CD4-positive, alpha-beta T cell treated with Interferon gamma for 1 hour (primary cell): ENCODE data around the gene PLA2G4C.
"Not testable (repeated sequence)": the region's sequence is repeated elsewhere in the genome, so short reads cannot be mapped to it uniquely, and the experiment has no call there.

Experiments used
- DNase-seq: peaks from one replicate; pipeline ENCODE4 v3.0.0-alpha.2; 2020

PLA2G4C gene

DNA sequence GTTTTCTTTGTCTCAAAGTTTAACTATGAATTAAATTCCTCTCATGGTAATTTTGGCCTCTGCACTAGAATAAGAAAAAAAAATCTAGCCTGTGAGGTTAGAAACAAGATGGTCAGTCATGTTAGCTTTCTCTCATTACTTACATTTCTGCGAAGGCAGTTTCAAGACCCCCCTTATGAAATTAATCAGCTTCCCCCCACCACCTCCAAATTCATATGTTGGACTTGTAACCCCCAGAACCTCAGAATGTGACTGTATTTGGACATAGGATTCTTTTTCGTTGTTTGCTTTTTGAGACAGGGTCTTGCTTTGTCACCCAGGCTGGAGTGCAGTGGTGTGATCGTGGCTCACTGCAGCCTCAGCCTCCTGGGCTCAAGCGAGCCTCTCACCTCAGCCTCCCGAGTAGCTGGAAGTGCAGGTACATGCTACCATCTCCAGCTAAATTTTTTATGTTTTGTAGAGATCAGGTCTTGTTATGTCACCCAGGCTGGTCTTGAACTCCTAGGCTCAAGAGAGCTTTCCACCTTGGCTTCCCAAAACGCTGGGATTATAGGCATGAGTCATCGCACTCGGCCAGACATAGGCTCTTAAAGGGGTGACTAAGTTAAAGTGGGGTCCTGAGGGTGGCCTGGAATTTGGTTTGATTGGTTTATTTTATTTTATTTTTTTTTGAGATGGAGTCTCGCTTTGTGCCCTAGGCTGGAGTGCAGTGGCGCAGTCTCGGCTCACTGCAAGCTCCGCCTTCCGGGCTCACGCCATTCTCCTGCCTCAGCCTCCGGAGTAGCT, 1.4 kb downstream of the PLA2G4C start:
- DNase-seq: no peak

DNA sequence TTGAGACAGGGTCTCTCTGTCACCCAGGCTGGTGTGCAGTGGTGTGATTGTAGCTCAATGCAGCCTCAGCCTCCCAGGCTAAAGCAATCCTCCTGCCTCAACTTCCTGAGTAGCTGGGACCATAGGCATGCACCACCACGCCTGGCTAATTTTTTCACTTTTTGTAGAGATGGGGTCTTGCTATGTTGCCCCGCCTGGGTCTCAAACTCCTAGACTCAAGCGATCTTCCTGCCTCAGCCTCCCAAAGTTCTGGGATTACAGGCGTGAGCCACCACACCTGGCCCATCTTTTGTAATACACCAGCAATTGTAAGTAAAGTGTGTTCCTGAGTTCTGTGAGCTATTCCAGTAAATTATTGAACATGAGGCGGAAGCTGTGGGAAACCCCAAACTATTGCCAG, 6.7 kb downstream of the PLA2G4C start:
- no peak for DNase-seq

DNA sequence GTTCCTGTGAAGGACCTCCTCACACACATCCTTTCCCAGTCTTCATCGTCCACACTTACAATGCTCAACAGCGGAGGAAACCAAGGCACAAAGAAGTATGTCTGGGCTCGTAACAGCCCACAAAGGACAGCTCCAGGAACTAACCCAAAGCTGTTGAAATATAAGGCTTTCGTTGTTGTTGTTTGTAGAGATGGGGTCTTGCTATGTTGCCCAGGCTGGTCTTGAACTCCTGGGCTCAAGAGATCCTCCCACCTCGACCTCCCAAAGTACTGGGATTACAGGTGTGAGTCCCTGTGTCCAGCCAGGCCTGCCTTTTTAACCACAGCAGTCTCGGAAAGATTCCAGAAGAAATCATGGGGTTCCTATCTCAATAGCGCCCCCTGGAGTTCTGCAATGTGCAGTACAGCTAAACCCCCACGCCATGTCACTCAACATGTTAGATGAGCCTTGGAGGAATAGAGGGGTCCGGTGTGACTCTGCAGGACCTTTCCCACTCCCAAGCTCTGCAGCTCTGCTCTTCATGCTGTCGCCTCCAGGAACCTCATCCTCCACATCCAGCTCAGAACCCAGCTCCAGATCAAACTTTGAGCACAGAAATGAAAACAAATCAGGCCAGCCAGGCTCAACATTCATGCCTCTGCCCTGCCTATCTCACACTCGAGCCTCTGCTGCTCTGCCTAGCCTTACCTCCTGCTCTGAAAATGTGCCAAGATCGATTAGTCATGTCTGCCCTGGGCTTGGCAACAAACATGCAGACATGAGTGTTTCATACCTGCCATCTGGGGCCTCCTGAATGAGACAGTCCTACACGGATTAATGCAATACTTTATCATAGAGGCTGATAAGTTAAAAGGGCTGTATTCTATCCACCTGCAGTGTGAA, 7.5 kb downstream of the PLA2G4C start:
- no peak for DNase-seq

DNA sequence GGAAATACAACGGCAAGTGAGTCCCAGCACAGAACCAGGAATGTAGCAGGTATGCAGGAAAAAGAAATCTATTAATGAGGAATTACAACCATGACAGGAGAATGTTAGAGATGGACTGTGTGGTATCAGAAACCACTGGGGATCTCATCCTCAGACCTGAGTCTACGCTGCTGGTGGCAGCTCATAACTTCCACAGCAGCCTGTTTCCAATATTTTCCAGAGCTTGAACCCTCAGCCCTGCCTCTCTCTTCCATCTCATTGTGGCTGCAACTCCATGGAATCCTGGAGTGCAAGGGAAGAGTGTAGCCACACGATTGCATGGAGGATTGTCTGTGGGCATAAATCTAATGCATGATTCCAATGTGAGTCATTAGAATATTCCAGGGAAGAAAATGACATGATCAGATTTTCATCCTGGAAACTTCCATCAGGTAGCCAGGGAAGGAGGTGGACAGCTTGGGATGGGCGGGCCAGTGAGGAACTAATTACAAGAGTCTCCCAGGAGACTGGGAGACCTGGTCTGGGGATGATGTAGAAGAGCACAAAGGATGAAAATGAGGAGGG, 14.9 kb downstream of the PLA2G4C start:
- no peak for DNase-seq

DNA sequence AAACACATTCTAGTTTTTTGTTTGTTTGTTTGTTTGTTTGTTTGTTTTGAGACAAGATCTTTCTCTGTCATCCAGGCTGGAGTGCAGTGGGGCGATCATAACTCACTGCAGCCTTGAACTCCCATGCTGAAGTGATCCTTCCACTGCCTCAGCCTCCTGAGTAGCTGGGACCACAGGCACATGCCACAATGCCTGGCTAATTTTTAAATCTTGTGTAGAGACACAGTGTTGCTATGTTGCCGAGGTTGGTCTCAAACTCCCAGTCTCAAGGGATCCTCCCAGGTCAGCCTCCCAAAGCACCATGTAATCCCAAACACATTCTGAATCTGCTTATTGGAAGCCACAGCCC, 15.8 kb downstream of the PLA2G4C start:
- no peak for DNase-seq

DNA sequence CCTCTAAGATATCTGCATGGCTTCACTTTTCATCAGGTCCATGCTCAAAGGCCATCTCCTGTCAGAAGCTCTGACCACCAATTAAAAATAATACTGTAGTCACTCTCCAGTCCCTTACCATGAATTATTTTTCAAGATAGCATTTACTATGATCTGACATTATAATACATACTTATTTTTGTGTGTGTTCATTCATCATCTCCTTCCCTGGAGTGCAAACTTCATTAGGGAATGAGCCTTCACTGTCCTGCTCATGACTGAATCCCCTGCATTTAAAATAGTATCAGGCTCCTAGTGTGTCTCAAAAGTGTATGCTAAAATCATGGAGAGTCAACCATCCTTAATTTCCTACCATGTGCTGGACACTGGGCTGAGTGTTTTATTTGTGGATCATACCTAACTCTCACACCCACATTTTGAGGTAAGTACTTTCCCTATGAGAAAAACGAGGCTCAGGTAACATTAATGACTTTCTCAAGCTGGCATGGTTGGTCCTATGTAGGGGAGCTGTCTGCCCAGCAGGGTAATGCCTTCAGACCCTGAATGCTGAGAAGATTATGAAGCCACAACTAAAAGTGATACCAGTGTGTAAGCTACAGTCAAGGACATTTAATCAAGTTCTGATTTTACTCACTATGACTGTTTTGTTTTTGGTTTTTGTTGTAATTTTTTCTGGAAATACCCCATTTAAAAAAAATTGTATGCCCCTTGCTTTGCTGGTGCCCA, 16.3 kb downstream of the PLA2G4C start:
- DNase-seq: no peak

DNA sequence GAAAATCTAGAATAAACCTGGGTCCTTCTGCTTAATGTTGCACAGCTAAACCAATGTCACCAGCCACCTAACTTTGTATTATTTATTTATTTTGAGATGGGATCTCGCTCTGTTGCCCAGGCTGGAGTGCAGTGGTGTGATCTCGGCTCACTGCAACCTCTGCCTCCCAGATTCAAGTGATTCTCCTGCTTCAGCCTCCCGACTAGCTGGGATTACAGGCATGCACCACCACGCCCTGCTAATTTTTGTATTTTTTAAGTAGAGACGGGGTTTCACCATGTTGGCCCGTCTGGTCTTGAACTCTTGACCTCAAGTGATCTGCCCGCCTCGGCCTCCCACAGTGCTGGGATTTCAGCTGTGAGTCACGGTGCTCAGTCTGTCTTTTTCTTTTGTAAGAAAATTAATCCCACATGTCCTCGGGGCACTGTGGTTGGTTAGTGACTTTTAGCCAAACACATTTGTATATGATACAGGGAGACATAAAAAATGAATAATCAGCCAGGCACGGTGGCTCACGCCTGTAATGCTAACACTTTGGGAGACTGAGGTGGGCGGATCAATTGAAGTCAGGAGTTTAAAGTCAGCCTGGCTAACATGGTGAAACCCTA, 19.4 kb downstream of the PLA2G4C start:
- not testable (repeated sequence) for DNase-seq

DNA sequence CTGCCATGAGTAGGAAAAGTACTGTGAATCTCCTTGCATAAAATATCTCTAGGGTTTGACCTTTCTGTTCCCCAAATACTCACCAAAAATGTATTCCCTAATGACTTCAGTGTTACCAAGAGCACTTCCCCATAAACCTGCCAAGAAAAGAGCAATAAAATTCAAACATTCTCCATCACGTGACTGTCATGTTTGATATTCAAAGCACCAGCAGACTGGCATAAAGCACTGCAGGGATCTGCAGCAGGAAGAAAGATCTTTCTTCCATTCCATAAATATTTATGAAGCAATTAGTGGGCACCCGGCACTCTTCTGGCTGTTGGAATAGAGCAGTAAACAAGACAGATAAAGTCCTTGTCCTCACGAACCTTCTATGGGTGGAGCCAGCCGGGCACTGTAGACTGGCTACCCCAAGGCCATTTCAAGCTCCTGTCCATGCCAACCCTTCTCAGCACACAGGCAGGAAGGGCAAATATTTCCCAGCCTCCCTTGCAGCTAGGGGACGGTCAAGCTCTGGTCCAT, 20.3 kb downstream of the PLA2G4C start:
- DNase-seq: no peak

DNA sequence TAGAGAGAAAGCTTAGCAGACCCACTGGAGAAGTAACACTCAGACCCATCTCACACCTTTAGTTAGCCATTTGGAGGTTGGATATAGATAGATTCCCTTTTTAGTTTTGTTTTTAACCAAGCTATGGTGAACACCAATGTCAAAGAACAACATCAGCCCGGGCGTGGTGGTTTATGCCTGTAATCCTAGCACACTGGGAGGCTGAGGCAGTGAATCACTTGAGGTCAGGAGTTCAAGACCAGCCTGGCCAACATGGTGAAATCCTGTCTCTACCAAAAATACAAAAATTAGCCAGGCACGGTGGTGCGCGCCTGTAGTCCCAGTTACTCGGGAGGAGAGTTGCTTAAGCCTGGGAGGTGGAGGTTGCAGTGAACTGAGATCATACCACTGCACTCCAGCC, 21.6 kb downstream of the PLA2G4C start:
- not testable (repeated sequence) for DNase-seq

DNA sequence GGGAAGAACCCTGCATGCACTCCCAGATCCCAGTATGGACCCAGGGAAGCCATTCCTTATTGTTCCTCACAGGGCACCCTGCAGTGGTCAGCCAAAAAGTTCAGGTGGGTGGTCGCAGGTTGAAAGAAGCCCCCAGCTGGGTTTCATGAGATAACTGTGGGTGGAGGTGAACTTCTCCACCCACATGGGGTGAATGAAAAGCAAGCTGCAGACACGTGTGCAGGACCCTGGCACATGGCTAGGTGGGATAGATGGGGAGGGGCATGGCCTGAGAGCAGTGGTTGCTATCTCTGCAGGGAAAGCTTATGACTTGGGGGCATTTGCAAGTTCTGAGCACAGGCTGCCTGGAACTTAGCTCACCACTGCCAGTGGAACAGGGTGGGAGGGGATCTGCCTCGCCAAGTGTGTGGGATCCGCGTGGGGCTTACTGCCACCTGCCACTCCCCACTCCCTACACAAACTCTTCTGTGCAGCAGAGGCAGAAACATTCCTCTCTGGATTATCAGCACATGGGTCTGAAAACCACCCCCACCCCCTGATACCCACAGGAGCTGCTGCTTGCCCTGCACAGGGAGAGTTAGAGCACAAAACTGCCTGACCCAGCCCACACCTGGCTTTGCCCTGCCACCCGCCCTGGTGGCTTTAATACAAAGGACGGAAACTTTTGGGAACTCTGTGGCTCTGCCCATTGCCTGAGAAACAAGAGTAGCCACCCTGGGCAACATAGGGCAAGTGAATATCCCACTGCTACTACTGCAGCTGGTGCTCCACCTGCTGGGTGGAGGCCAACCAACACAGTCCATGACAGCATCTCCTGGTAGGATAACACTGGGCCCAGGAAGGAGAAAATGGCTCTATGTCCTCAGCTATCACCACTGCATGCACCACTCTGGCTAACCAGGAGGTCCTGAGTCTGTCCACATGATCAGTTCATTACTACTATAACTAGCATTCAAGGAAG, 24.4 kb downstream of the PLA2G4C start:
- DNase-seq: no peak

DNA sequence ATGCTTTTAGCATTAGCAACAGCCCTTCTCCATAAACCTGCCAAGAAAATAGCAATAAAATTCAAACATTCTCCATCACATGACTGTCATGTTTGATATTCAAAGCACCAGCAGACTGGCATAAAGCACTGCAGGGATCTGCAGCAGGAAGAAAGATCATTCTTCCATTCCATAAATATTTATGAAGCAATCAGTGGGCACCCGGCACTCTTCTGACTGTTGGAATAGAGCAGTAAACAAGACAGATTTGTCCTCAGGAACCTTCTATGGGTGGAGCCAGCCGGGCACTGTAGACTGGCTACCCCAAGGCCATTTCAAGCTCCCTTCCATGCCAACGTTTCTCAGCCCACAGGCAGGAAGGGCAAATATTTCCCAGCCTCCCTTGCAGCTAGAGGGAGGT, 25.5 kb downstream of the PLA2G4C start:
- DNase-seq: no peak

DNA sequence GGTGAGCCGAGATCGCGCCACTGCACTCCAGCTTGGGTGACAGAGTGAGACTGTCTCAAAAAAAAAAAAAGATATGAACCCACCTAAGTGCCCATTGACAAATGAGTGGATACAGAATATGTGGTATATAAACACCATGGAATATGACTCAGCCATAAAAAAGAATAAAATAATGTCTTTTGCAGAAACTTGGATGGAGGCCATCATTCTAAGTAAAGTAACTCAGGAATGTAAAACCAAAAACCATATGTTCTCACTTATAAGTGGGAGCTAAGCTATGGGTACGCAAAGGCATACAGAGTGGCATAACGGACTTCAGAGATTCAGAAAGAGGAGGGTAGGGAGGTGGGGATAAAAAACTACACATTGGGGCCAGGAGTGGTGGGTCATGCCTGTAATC, 29.5 kb downstream of the PLA2G4C start:
- no peak for DNase-seq

DNA sequence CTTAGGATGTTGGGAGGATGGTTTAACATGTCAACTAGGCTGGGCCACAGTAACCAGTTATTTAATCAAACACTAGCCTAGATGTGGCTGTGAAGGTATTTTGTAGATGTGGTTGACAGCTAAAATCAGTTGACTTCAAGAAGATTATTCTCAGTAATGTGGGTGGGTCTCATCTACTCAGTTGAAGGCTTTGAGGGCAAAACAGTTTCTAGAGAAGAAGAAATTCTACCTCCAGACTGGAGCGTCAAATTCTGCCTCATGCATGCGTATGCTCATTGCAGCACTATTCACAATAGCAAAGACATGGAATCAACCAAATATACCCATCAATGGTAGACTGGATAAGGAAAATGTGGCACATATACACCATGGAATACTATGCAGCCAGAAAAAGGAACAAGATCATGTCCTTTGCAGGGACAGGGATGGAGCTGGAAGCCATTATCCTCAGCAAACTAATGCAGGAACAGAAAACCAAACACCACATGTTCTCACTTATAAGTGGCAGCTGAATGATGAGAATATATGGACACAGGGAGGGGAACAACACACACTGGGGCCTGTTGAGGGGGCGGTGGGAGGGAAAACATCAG, 40.3 kb downstream of the PLA2G4C start:
- DNase-seq: not testable (repeated sequence)

DNA sequence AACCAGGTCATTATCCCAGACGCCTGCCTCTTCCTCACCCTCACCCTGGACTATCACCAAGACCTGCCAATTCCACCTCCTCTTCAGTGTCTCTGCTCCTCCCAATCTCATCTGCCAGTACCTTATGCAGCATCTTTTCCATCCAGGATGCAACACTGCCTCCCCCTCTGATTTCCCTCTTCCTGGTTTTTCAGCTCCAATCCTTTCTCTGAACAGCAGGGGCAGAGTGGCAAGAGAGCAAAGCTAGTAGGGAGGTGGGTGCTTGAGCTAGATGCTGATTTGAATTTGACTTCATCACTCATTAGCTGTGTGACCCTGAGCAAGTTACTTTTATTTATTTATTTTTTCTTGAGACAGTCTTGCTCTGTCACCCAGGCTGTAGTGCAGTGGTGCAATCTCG, 41.2 kb downstream of the PLA2G4C start:
- no peak for DNase-seq

DNA sequence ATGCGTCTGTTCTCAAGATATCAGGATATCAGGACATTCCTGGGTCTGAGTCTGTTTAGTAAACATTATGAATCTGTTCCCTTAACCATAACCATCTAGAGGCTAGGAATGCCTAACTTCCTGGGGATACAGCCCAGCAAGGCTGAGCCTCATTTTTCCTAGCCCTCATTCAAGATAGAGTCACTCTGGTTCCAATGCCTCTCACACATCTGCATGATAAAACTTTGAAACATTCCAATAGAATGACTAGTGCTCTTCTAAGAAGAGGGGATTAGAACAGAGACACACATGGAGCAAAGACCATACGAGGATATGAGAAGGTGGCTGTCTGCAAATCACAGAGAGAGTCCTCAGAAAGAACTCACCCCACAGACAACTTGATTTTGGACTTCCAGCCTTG, 46.1 kb downstream of the PLA2G4C start:
- no peak for DNase-seq

DNA sequence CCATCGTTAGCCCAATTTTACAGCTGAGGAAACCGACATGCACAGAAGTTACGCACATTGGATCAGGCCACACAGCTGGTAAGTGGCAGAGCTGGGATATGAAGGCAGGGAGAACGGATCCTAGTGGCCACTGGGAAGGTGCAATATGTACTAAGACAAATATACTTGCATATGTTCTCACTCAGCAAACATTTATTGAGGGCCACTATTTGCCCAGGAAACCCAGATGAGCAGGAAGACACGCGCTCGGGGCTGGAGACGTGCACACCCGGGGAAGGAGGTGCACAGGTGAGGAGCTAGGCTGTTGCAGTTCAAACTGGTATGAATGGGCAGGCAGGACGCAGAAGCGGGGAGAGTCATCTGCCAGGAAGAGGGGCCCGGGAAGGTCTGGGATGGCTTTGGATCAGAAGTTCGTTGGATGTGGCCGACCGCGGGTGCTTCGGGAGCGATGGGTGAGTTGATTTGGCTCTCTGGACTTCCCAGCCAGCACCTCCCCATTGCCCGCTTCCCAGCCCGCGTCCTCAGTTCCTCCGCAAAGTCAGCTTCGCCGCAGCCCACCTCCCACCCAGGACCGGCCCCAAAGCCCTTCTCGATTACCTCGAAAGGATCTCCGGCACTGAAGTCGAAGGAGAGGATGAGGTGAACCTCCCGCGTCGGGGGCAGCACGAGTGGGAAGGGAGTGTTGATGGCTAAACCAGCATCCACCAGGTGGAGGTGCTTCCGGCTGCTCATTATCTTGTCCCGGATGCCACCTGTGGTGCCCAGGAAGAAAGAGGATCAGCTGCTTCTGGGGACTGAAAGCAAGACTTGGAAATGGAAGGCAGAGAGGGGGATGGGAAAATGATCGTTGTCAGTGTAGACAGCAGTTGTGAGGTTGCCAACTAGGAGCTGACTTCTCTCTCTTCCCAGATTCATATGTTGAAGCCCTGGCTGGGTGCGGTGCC, 48.9 kb downstream of the PLA2G4C start:
- no peak for DNase-seq

DNA sequence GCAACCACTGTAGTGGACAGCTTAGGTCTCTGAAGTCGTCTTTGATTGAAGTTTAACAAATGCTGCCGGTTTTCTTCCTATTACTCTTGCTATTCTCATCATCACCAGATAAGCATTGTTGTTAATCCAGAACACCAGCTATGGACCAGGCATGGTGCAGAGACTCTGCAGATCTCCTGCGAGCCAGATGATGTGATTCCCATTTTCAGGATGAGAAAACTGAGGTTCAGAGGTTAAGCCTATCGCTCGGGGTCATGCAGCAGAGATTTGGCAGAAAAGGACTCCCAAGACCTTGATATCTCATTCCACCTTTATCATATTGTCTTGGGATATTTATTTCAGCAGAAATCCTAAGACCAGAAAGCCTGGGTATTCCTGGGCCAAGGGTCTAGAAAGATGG, 50.2 kb downstream of the PLA2G4C start:
- DNase-seq: no peak

DNA sequence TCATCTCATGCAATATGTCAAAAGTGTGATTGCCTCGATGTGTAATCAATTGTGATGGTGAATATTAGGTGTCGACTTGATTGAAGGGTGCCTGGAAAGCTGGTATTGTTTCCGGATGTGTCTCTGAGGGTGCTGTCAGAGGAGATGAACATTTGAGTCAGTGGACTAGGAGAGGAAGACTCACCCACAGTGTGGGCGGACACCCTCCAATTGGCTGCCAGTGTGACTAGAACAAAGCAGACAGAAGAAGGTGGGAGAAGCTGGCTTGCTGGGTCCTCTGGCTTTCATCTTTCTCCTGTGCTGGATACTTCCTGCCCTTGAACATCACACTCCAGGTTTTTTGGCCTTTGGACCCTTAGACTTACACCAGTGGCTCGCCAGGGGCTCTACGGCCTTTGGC, 51.3 kb downstream of the PLA2G4C start:
- DNase-seq: no peak

DNA sequence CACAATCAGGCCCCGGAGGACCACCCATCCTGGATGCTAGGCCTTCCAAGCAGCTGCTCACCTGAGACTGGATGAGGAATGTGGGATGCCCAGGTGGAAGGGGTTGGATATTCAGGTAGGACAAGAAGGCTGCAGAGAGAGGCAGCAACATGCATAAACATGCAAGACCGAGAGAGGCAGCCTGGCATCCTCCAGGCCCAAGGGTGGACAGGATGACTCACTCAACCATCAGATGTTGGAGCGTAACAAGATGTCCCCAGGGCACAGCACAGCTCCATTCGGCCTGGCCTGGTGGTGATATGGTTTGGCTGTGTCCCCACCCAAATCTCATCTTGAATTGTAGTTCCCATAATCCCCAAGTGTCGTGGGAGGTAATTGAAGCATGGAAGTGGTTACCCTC, 56.8 kb downstream of the PLA2G4C start:
- no peak for DNase-seq

DNA sequence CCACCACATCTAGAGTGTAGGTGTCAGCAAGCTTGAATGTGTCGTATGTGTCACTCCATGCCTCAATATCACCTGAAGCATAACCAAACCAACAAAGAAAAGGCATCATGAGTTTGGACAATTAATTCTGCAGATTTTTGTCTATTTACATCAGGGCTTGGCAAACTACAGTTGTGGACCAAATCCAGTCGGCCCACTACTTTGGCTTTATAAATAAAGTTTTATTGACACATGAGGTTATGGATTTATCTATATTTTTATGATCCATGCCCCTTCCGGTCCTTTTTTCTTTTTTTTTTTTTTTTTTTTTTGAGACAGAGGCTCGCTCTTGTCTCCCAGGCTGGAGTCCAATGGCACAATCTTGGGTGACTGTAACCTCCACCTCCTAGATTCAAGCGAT, 57.5 kb downstream of the PLA2G4C start:
- DNase-seq: no peak
